H9 (cell line): ENCODE results near the gene IQGAP2. TPM values are rescaled to one million over a fixed set of nuclear protein-coding genes. Genes with fewer than 3 reads are reported as not detected.

Experiments used
- DNase-seq: peaks from one replicate; pipeline ENCODE4 v3.0.0-alpha.2; 2017
- H2AFZ ChIP-seq: one replicate; pipeline ENCODE4 v1.6.1; 2013; ENCODE audit warnings: mild to moderate bottlenecking, low read length, control low read depth, moderate library complexity
- H2AK5ac ChIP-seq: 2 replicates; pipeline ENCODE4 v1.6.1; 2013; ENCODE audit warnings: low read length, control low read depth, mixed read lengths; ENCODE audit not compliant: insufficient read length
- H2BK120ac ChIP-seq: one replicate; pipeline ENCODE4 v1.6.1; 2013; ENCODE audit warnings: low read depth, mild to moderate bottlenecking, low read length, control low read depth, inconsistent platforms; ENCODE audit not compliant: poor library complexity, severe bottlenecking
- H2BK12ac ChIP-seq: 2 replicates; pipeline ENCODE4 v1.6.1; 2013; ENCODE audit warnings: low read length, control low read depth, mixed read lengths, low read depth; ENCODE audit not compliant: insufficient read length
- H2BK15ac ChIP-seq: 2 replicates; pipeline ENCODE4 v1.6.1; 2013; ENCODE audit warnings: low read depth, low read length, control low read depth
- H2BK20ac ChIP-seq: one replicate; pipeline ENCODE4 v1.6.1; 2013; ENCODE audit warnings: low read depth, mild to moderate bottlenecking, low read length, control low read depth, inconsistent platforms; ENCODE audit not compliant: poor library complexity, severe bottlenecking
- H2BK5ac ChIP-seq: 2 replicates; pipeline ENCODE4 v1.6.1; 2013; ENCODE audit warnings: low read length, control low read depth, mixed read lengths; ENCODE audit not compliant: insufficient read length
- H3K14ac ChIP-seq: 2 replicates; pipeline ENCODE4 v1.6.1; 2013; ENCODE audit warnings: low read length, control low read depth; ENCODE audit not compliant: insufficient read depth
- H3K18ac ChIP-seq: 2 replicates; pipeline ENCODE4 v1.6.1; 2013; ENCODE audit warnings: low read depth, mild to moderate bottlenecking, mixed read lengths, low read length, control low read depth; ENCODE audit not compliant: insufficient read length
- H3K23ac ChIP-seq: 2 replicates; pipeline ENCODE4 v1.6.1; 2013; ENCODE audit warnings: low read length, control low read depth, mixed read lengths, low read depth; ENCODE audit not compliant: insufficient read length
- H3K23me2 ChIP-seq: 2 replicates; pipeline ENCODE4 v1.6.1; 2013; ENCODE audit warnings: low read depth, mild to moderate bottlenecking, mixed read lengths, low read length, control low read depth; ENCODE audit not compliant: insufficient read length, poor library complexity, severe bottlenecking
- H3K27ac ChIP-seq: 2 replicates; pipeline ENCODE4 v1.5.1; 2013; ENCODE audit warnings: low read length, control low read depth, mixed read lengths, low read depth; ENCODE audit not compliant: insufficient read length
- H3K27me3 ChIP-seq: 2 replicates; pipeline ENCODE4 v1.6.1; 2013; ENCODE audit warnings: low read length, control low read depth, inconsistent platforms; ENCODE audit not compliant: insufficient read depth
- H3K4ac ChIP-seq: 2 replicates; pipeline ENCODE4 v1.6.1; 2013; ENCODE audit warnings: low read depth, mild to moderate bottlenecking, control low read depth, inconsistent platforms, low read length, moderate library complexity
- H3K4me1 ChIP-seq: 2 replicates; pipeline ENCODE4 v1.6.1; 2013; ENCODE audit warnings: low read length, control low read depth, inconsistent platforms; ENCODE audit not compliant: insufficient read depth
- H3K4me2 ChIP-seq: 2 replicates; pipeline ENCODE4 v1.6.1; 2013; ENCODE audit warnings: low read length, control low read depth, mixed read lengths; ENCODE audit not compliant: insufficient read length, insufficient read depth
- H3K56ac ChIP-seq: 2 replicates; pipeline ENCODE4 v1.6.1; 2013; ENCODE audit warnings: low read depth, mild to moderate bottlenecking, mixed read lengths, low read length, control low read depth; ENCODE audit not compliant: insufficient read length
- H3K79me1 ChIP-seq: 2 replicates; pipeline ENCODE4 v1.6.1; 2013; ENCODE audit warnings: low read depth, mild to moderate bottlenecking, moderate library complexity, low read length, control low read depth, inconsistent platforms; ENCODE audit not compliant: insufficient read depth, poor library complexity, severe bottlenecking
- H3K79me2 ChIP-seq: 2 replicates; pipeline ENCODE4 v1.6.1; 2013; ENCODE audit warnings: low read length, control low read depth, inconsistent platforms; ENCODE audit not compliant: insufficient read depth
- H3K9ac ChIP-seq: 2 replicates; pipeline ENCODE4 v1.6.1; 2013; ENCODE audit warnings: low read length, control low read depth, mixed read lengths; ENCODE audit not compliant: insufficient read length; ENCODE audit errors: extremely low read depth
- H3K9me3 ChIP-seq: one replicate; pipeline ENCODE4 v1.6.1; 2013; ENCODE audit warnings: low read depth, low read length, inconsistent platforms; ENCODE audit not compliant: control insufficient read depth
- H3T11ph ChIP-seq: one replicate; pipeline ENCODE4 v1.6.1; 2013; ENCODE audit warnings: mild to moderate bottlenecking, low read length, control low read depth, inconsistent platforms
- H4K20me1 ChIP-seq: one replicate; pipeline ENCODE4 v1.6.1; 2013; ENCODE audit not compliant: control insufficient read depth, insufficient read length, insufficient read depth
- H4K5ac ChIP-seq: 2 replicates; pipeline ENCODE4 v1.6.1; 2013; ENCODE audit warnings: low read depth, mild to moderate bottlenecking, mixed read lengths, low read length, control low read depth; ENCODE audit not compliant: insufficient read length
- H4K8ac ChIP-seq: replicated peaks from 2 replicates; pipeline ENCODE4 v1.6.1; 2013; ENCODE audit warnings: low read length, control low read depth, mixed read lengths, low read depth; ENCODE audit not compliant: insufficient read length
- H4K91ac ChIP-seq: 2 replicates; pipeline ENCODE4 v1.6.1; 2013; ENCODE audit warnings: low read depth, mild to moderate bottlenecking, moderate library complexity, mixed read lengths, low read length, control low read depth; ENCODE audit not compliant: insufficient read length
- H3K27ac Mint-ChIP-seq, 3 experiments: 2 replicates in 2 of 3; 3 replicates in 1 of 3; pipeline ENCODE4 v1.8.0; 2020 to 2021; ENCODE audit warnings: mixed read lengths in 3 of 3, mild to moderate bottlenecking in 1 of 3, moderate library complexity in 1 of 3
- H3K27me3 Mint-ChIP-seq: 2 replicates; pipeline ENCODE4 v1.8.0; 2021; ENCODE audit warnings: low read depth, mild to moderate bottlenecking, moderate library complexity, mixed read lengths
- H3K36me3 Mint-ChIP-seq, 3 experiments: 2 replicates in 2 of 3; 3 replicates in 1 of 3; pipeline ENCODE4 v1.8.0; 2020 to 2021; ENCODE audit warnings: low read depth in 3 of 3, mixed read lengths in 3 of 3; ENCODE audit not compliant: insufficient read depth in 1 of 3
- H3K4me1 Mint-ChIP-seq, 2 experiments: 2 replicates each; pipeline ENCODE4 v1.8.0; 2020; ENCODE audit warnings: mixed read lengths in 2 of 2
- H3K4me3 Mint-ChIP-seq, 2 experiments: 2 replicates in 1 of 2; 3 replicates in 1 of 2; pipeline ENCODE4 v1.8.0; 2020 to 2021; ENCODE audit warnings: mild to moderate bottlenecking in 2 of 2, mixed read lengths in 2 of 2, moderate library complexity in 1 of 2
- H3K9me3 Mint-ChIP-seq, 2 experiments: 2 replicates in 1 of 2; 3 replicates in 1 of 2; pipeline ENCODE4 v1.8.0; 2020; ENCODE audit warnings: mild to moderate bottlenecking in 2 of 2, mixed read lengths in 2 of 2, moderate library complexity in 1 of 2
- CTCF ChIP-seq: fragments of 200-600 bp; sonication (generic); conservative IDR thresholded peaks from 3 replicates; pipeline ENCODE4 v1.8.0; 2021; ENCODE audit warnings: antibody characterized with exemption, mild to moderate bottlenecking
- WGBS: extraction: QIAGEN DNeasy Blood & Tissue Kit; methylation state at CpG from one replicate; pipeline ENCODE4 v1.1.7; 2013; ENCODE audit warnings: missing lambda C conversion rate, low lambda C conversion rate, mixed read lengths; ENCODE audit not compliant: insufficient read length; ENCODE audit errors: extremely low coverage; 5-methylcytosine and 5-hydroxymethylcytosine counted together
- total RNA-seq: library from RNA; stranded (reverse); gene quantifications from 2 replicates; pipeline ENCODE4 v1.2.1, GENCODE V29; 2021

IQGAP2 gene
- total RNA-seq, 1 experiment from 2014 or later = 22.5 TPM

GRCh38 chr5:76691467-76692273 lies 288.6 kb downstream of the IQGAP2 start:
- Histone ChIP-seq H3K4me2 (no peak overlapping the region), H3K18ac (no peak overlapping the region), H3K79me2 (no peaks in the 10 kb centered on the region), H3K79me1 (no peaks in the 10 kb centered on the region), H2AFZ (no peak overlapping the region), H2BK5ac (no peak overlapping the region), H2BK15ac (no peak overlapping the region), H3K27ac (no peak overlapping the region), H2BK12ac (no peak overlapping the region), H3K14ac (no peak overlapping the region), H4K8ac (no peak overlapping the region), H2BK20ac (no peak overlapping the region), H2AK5ac (no peak overlapping the region), H4K20me1 (no peaks in the 10 kb centered on the region), H4K91ac (no peak overlapping the region), H3K4ac (no peak overlapping the region), H4K5ac (no peak overlapping the region), H3K23me2 (no peaks in the 10 kb centered on the region), H3K27me3 (no peaks in the 10 kb centered on the region), H2BK120ac (no peak overlapping the region), H3K9ac (no peak overlapping the region), H3K4me1 (no peaks in the 10 kb centered on the region), H3K23ac (no peak overlapping the region), H3K56ac (no peak overlapping the region), H3K9me3 (no peaks in the 10 kb centered on the region), H3T11ph (no peak overlapping the region)
- Mint-ChIP-seq H3K4me1 (no peaks in the 10 kb centered on the region), H3K27ac (peak overlapping the region in 1 of 3 experiments; percentile 62; a peak in 1 of 7 replicates), H3K36me3 (peaks cover 0 to 8% (median 5%) of the 10 kb centered on the region in 3 experiments; a peak in 3 of 7 replicates), H3K9me3 (no peaks in the 10 kb centered on the region), H3K4me3 (no peak overlapping the region), H3K27me3 (no peaks in the 10 kb centered on the region)
- no CpG with 5 or more reads among the region's 5 CpGs for WGBS
- no peak for TF ChIP-seq CTCF
- DNase-seq = no peak
